Measurements from ENCODE around the gene PCDH20. TPM values are rescaled to one million over a fixed set of nuclear protein-coding genes. Genes with fewer than 3 reads are reported as not detected.
"Not testable (repeated sequence)": the region's sequence is repeated elsewhere in the genome, so short reads cannot be mapped to it uniquely, and the experiment has no call there.

Gene PCDH20, protein sequence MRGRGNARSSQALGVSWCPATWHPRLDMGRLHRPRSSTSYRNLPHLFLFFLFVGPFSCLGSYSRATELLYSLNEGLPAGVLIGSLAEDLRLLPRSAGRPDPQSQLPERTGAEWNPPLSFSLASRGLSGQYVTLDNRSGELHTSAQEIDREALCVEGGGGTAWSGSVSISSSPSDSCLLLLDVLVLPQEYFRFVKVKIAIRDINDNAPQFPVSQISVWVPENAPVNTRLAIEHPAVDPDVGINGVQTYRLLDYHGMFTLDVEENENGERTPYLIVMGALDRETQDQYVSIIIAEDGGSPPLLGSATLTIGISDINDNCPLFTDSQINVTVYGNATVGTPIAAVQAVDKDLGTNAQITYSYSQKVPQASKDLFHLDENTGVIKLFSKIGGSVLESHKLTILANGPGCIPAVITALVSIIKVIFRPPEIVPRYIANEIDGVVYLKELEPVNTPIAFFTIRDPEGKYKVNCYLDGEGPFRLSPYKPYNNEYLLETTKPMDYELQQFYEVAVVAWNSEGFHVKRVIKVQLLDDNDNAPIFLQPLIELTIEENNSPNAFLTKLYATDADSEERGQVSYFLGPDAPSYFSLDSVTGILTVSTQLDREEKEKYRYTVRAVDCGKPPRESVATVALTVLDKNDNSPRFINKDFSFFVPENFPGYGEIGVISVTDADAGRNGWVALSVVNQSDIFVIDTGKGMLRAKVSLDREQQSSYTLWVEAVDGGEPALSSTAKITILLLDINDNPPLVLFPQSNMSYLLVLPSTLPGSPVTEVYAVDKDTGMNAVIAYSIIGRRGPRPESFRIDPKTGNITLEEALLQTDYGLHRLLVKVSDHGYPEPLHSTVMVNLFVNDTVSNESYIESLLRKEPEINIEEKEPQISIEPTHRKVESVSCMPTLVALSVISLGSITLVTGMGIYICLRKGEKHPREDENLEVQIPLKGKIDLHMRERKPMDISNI
- 0.63 TPM for total RNA-seq

DNA sequence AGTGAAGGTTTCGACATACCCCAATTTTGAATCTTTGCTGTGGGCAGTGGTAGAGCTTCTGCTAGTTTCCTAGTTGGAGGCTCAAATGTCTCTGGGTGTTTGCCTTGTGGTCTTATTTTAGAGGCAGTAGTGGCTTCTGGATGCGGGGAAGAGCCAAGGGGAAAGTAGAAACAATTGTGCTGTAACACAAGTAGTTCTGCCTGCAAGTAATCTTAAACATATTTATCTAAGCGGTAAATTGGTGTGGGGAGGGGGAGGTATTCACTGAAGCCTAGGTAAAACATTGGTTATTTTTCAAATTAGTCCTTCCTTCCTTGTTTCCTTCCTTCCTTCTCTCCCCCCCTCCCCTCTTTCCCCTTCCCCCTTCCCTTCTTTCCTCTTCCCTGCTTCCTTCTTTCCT lies at the start of gene PCDH20:
PCDH20 (minus strand) TSS at position 101 of the 400 bp plus-strand sequence. CDS start 691 bp downstream, outside the sequence.
- no peak for DNase-seq (ENCODE audit: low spot score)

DNA sequence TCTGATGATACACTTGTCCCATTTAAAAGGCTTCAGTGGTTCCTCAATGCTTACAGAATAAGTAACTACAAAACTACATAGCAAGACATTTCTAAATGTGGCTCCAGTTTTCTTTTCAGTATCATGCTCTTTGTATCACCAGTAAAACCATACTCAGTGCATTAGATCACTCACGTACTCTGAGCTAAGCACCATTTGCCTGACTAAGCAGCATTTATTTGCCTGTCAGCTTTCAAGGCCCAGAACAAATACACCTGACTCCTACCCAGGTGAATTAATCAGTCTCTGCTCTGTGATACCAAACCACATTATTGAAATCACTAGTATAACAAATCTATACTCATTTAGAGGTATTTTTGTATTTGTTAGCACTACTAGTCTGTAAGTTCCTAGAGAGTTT lies 47.4 kb upstream of the PCDH20 start:
- DNase-seq (ENCODE audit: low spot score): no peak

DNA sequence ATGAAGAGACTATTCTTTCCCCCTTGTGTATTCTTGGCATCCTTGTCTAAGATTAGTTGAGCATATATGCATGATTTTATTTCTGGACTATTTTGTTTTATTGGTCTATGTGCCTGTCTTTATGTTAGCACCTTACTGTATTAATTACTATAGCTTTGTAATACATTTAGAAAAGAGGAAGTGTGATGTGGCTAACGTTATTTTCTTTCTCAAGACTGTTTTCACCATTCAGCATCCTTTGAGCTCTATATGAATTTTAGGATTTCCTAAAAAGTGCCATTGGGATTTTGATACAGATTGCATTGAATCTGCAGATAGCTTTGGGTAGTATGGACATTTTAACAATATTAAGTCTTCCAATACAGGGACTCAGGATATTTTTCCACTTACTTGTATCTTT lies 37.5 kb upstream of the PCDH20 start:
- DNase-seq (ENCODE audit: low spot score): no peak

DNA sequence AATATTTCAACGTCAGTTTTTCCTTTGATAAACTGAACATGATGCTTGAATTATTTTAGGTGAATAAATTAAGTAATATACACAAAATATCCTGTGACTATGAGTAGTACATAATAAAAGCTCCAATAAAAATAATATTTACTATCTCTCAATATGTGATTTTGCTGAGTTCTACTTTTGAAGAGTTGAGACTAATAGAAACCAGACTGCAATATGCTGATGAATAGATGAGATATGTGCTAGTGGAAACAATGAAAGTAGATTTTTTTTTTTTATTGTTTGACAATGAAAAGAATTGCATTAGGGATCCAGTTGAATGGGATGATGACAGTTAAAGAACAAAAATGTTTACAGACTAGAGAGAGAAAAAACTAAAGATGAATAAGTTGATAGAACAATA lies 16.4 kb upstream of the PCDH20 start:
- DNase-seq (ENCODE audit: low spot score): no peak

DNA sequence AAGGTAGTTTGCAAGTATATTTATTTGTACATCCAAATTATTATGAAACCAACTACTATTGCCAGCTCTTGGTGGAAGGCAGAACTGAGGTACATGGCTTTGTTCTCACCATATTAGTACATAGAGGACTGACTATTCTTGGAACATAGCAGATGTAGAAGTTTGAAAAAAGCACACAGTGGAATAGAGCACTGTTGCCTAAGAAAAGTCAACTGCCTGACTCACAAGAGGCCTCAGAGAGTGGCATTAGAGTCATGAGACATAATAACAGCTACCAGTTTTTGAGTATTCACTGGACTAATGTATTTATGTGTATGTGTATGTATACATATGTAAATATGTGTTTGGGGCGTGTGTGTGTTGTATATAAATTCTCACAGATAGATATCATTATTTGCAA lies 8.3 kb upstream of the PCDH20 start:
- no peak for DNase-seq (ENCODE audit: low spot score)

DNA sequence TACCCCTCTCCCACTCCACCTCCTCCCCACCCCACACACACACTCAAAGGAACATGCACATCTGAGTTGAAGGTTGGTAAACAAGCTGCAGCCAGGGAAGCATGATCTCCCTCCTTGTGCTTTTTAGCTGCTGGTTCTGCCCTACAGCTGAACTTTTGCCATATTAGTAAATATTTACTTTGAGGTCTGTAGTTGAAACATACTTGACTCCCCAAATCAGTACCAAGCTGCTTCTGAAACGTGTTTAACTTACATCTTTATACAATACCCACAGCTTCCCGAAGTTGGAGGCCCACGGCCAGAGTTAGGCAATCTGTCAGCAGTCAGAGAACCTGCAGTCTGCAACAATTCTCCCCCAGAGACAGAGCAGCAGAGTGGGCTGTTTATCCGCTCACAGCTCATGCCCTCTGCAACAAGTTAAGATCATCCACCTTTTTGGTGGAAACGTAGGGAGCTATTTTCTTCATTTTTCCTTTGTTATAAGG lies 1.5 kb upstream of the PCDH20 start:
- no peak for DNase-seq (ENCODE audit: low spot score)

DNA sequence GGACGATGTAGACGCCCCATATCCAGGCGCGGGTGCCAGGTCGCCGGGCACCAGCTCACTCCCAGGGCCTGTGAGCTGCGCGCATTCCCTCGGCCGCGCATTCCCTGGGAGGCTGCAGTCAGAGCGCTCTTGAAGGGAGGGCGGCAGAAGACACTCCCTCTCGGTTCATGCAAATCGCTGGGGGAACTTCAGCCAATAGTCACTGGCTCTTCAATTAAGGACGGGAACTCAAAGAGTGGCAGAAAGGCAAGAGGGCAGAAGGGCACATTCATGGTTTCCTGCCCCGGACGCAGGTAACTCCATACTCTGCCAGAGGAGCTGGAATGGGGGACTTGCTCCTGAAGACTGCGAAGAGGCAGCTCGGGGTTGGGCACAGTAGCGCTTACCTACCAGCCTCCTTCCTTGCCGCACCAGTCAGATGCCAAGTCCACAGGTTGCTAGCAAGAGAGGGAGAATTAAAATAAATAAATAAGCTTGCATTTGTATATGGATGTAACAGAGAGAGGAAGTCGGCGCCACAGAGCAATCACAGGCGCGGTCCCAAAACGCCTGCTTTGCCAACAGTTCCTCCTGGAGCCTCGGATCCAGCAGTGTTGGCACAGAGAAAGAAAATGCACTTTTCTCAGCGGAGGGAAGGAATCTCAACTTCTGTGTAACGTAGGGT lies 459 bp downstream of the PCDH20 start:
- no peak for DNase-seq (ENCODE audit: low spot score)

DNA sequence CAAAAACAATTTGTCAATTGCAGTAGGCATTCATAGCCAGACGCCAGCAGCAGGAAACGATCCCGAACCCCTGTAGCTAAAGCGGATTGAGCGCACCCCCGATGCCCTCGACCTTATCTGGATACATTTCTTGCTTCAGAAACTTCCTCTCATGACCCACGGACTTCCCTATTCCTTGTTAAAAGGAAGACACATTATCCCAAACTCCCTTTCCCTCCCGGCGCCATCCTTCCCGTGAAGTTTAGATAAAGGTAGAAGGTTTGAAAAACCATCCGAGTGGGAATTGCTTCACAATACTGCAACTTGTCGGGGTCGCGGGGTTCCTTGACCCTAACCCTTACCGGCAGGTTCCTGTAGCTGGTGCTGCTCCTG lies 977 bp downstream of the PCDH20 start:
- no peak for DNase-seq (ENCODE audit: low spot score)

DNA sequence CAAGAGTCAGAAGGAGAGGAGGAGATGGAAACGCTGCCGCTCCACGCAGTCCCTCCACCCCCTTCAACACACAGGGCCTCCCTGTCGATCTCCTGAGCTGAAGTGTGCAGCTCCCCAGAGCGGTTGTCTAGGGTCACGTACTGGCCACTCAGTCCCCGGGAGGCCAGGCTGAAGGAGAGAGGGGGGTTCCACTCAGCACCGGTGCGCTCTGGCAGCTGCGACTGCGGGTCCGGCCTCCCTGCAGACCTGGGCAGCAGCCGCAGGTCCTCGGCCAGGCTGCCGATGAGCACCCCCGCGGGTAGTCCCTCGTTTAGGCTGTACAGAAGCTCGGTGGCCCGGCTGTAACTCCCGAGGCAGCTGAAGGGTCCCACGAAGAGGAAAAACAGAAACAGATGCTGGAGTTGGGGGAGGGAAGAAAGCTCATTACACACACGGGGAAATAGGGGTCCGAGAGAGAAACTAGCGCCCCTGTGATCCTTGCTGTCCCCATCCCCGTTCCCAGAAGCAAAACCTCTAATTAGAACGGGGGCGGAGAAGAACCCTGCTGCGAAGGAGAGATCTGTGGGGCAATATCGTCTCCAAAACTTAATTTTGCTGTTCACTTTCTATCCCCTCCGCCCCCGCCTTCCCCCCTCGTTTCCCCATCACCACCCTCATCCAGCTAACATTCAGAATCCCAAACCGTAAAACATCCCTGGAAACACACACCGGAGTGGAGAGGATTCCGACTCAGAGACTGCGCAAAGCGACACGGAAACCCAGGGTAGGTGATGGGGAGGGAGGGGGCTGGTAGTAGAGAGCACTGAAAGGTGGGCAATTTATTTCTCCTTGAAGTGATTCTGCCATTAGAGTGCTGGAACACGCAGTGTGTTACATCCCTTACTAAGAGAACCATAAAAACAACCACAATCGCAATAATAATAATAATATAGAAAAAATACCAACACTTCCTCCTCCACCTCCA lies 1.8 kb downstream of the PCDH20 start:
- DNase-seq (ENCODE audit: low spot score): no peak

DNA sequence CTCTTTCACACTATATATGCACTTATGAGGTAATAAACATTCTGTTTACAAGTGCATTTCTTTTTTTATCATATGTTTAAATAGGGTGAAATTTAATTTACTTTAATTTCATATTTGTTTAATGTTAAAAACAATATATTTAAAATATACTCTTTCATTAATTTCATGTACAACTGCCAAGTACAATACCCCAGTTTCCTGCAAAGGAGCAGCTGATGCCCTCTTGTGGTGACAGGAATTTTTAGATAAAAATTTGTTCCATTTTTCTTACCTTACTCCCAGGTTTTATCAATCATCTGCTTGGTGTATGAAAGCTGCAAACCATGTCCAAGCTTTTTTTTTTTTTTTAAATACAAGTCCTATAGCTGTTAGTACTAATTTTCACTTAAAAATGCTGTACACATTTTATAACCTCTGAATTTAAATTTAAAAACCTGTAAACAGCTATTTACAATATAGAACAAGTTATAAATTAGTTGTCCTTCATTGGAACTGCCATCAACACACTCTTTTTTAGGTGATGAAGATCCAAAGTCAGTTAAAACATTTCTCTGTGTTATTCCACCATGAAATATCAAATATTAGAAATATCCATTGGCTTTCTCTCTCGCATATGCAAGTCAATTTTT lies 4.9 kb downstream of the PCDH20 start:
- DNase-seq (ENCODE audit: low spot score): no peak

DNA sequence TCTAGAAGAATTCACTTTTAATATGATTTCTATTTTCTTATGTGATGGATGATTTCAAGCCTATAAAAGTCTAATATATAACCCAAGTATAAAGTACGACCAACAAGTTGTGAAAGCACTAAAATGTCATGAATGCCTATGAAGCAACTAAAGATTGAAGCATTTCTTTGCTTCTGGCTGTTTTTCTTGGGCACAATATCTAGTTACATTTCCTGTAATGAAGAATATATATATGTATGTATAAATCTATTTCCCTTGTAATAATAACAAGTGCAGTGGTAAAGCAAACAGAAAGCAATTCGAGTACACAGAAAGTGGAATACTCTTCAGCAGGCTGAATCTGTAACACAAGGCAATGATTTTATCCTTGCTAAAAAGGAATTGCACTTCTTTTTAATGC lies 5.4 kb downstream of the PCDH20 start:
- DNase-seq (ENCODE audit: low spot score): no peak

DNA sequence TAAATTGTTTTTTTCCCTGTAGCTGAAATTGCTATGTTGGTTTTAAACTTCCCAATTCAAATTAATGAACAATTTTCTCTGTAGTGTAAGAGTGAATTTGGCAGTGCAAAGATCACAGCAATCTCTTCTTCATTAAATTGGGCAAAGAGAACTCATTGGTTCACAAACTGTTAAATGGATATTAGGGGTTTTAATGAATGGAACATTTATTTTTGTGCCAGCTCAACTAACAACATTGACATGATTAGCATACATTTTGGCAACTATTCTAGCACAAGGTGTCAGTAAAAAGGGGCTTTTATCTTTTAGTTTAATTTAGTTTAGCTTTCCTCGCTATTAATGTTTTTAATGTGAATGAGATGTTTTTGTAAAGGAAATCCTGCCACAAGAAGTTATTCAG lies 7.1 kb downstream of the PCDH20 start:
- DNase-seq (ENCODE audit: low spot score): no peak

DNA sequence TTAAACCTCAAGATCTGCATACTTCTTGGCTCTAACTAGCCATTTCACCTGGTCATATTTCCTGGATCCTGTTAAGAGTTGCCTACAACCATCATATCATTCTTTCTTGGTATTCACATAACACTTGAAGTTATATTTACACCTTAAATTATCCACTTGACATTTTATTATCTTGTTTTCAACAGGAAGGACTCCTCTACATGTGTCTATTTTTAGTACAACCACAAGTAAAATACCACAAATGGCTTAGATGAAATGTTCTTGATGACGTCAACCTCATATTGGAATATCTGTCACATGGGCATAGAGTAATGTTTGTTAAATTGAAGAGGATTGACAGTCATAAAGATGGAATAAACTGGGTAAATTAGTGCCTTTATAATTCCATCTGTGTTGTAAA lies 9.4 kb downstream of the PCDH20 start:
- DNase-seq (ENCODE audit: low spot score): no peak

DNA sequence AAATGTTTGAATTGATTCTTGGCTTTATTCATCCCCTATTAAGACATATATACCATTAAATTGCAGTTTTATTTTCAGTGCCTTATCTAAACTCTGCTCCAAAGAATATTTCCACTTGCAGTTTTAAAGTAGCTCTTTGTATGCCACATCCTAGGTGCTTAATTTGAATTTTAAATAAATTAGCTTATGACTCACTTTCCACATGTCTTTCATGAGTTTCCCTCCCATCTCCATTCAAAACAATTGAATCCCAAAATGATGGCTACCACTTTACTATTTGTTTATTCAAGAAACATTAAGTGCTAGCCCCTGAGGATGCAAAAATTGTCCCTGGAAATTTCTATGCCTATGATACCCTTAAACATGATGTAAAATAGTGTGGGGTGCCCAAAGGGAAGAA lies 19.5 kb downstream of the PCDH20 start:
- DNase-seq (ENCODE audit: low spot score): no peak

DNA sequence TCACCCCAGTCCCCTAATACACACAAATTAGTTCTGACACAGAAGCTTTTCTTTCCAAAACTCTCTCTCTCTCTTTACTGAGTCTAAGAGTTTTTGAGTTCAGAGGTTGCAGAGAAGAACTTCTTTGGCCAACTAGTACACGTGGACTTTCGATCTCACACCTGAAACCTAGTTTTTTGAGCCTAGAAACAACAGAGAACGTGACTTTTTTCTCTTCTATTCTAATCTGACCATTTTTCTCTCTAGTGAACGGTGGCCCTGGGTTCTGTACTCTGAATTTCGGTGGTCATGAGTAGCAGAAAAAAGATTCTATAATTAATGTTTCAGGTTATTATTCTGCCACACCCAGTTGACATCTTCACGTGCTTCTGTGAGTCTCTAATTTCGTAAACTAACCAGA lies 24.2 kb downstream of the PCDH20 start:
- DNase-seq (ENCODE audit: low spot score): no peak

DNA sequence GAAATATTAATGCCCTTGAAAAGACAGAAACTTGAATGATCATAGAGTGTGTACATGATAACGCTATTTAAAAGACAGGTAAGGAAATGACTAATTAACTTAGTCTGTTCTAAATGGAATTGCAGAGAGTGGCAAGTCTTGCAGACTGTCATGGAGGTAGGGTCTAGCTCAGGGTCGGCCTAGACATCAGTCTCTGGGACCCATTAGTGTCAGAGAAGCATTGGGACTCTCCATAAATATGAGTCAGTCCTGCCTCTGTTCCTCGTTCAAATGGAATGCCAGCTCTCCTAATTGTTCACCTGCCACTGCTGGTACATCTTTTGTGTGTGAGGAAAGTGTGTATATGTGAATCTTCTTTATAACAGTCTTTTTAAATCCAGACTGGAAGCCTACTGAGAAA lies 28.0 kb downstream of the PCDH20 start:
- DNase-seq (ENCODE audit: low spot score): no peak

DNA sequence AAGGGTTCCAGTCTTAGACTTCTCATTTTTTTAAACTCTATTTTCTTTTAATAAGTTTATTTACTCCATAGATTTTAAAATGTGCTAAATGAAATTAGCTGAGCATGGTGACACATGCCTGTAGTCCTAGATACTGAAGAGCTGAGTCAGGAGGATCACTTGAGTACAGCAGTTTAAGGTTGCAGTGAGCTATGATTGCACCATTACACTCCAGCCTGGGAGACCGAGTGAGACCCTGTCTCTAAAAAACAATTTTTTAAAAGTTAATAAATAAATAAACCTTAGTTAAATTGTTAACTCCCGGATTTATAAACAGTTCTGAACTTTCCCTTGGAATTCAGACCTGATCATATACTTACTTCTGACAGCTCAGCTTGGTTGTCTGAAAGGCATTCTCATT lies 32.5 kb downstream of the PCDH20 start:
- DNase-seq (ENCODE audit: low spot score): no peak

DNA sequence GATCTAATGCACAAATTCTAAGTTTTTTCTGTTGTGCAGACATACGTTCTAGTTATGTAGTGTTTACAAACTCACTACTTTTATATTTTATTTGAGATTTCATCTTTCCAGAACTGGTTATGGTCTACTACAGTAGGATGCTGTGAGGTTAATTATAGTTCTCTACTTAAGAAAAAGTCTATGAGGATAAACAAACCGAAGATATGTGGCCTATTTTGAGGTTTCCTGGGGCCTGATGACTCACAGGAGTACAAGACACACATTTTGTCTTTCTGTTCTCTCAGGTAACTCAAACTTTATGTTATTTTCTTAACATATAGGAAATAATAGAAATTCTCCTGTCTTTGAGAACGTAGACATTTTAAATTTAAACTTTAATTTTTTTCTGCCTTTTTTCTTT lies 45.1 kb downstream of the PCDH20 start:
- DNase-seq (ENCODE audit: low spot score): no peak

DNA sequence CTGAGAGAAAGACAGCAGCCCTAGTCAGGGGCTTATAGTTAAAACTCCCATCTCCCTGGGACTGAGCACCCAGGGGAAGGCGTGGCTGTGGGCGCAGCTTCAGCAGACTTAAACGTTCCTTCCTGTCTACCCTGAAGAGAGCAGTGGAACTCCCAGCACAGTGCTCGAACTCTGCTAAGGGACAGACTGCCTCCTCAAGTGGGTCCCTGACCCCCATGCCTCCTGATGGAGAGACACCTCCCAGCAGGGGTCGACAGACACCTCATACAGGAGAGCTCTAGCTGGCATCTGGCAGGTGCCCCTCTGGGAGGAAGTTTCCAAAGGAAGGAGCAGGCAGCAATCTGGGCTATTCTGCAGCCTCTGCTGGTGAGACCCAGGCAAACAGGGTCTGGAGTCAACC lies 51.0 kb downstream of the PCDH20 start:
- DNase-seq (ENCODE audit: low spot score): not testable (repeated sequence)

DNA sequence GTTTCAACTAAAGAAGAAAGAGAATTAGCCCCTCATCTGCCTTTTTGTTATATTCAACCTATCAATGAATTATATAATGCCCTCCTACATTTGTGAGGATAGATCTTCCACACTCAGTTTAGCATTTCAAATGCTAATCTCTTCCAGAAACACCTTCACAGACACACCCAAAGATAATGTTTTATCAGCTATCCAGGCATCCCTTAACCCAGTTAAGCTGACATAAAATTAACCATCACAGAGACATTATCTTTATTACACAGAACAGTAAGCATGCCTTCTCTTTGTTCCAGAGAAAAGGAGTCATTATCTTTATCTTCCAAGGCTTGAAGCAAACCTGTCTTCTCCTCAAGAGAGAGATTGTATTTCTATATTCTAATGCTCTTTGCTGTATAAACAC lies 53.1 kb downstream of the PCDH20 start:
- no peak for DNase-seq (ENCODE audit: low spot score)
